Activated CD4-positive, alpha-beta memory T cell treated with anti-CD3 and anti-CD28 coated beads for 36 hours (primary cell): ENCODE data around the gene GSAP. TPM values are rescaled to one million over a fixed set of nuclear protein-coding genes. Genes with fewer than 3 reads are reported as not detected.
"Not testable (repeated sequence)": the region's sequence is repeated elsewhere in the genome, so short reads cannot be mapped to it uniquely, and the experiment has no call there.

ENCODE experiments used
- CTCF ChIA-PET: fragments of 350-600 bp; sonication (Branson Sonifier 250); formaldehyde crosslinking; loops from one replicate; lab custom pipeline; 2021; ENCODE audit warnings: antibody characterized with exemption, inconsistent platforms; lab: Charles Lee
- POLR2A ChIA-PET: fragments of 350-600 bp; sonication (Branson Sonifier 250); formaldehyde crosslinking; loops from one replicate; lab custom pipeline; 2021; ENCODE audit warnings: antibody characterized with exemption; lab: Charles Lee
- DNase-seq: peaks from one replicate; pipeline ENCODE4 v3.0.0-alpha.2; 2020
- H3K27ac Mint-ChIP-seq: one replicate; pipeline ENCODE4 v1.8.0; 2021; ENCODE audit warnings: mixed read lengths
- H3K27me3 Mint-ChIP-seq: one replicate; pipeline ENCODE4 v1.8.0; 2021; ENCODE audit warnings: mixed read lengths
- H3K36me3 Mint-ChIP-seq: one replicate; pipeline ENCODE4 v1.8.0; 2021; ENCODE audit warnings: mixed read lengths
- H3K4me1 Mint-ChIP-seq: one replicate; pipeline ENCODE4 v1.8.0; 2021; ENCODE audit warnings: low read depth, mixed read lengths
- H3K4me3 Mint-ChIP-seq: one replicate; pipeline ENCODE4 v1.8.0; 2021; ENCODE audit warnings: mild to moderate bottlenecking, mixed read lengths
- H3K9me3 Mint-ChIP-seq: one replicate; pipeline ENCODE4 v1.8.0; 2021; ENCODE audit warnings: mixed read lengths
- intact Hi-C: fragments of 100-400 bp; cut with micrococcal nuclease; formaldehyde crosslinking; loops from one replicate; pipeline ENCODE4 v1.15.1; 2023
- total RNA-seq, 2 experiments: library from RNA; stranded (reverse); gene quantifications; one replicate each; pipeline ENCODE4 v1.2.3, GENCODE V29; 2021

The GSAP gene
- total RNA-seq, 2 experiments from 2014 or later: 1.7 to 1.9 TPM

DNA sequence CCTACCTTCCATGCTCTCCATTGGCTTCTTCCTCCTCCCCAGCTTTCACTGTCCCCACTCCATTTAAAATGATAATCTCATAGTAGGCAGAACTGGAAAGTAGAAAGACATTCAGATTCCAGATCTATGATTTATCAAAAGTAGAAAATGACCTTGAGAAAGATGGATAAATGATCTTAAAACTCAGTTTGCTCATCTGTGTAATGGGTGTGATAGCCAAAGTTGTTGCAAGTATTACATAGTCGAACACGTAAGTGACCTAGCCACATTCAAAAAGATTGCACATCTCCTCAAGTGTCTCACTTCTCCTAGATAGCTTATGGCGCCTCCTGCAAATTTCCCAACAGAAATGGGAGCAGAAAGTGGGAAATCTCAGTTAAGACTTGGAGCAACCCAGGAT, 126.8 kb downstream of the GSAP start:
- H3K27ac Mint-ChIP-seq: no peak overlapping the region
- CTCF ChIA-PET: no interaction called here
- POLR2A ChIA-PET: interaction anchor here (0.5 kb wide), 1 partner anchor 57 kb away, joined by 4 read pairs; no protein-coding TSS in a partner anchor
- intact Hi-C loops: no loop called here
- no peaks in the 10 kb centered on the region for H3K27me3 Mint-ChIP-seq
- no peak for DNase-seq
- H3K4me3 Mint-ChIP-seq: no peak overlapping the region
- no peaks in the 10 kb centered on the region for H3K4me1 Mint-ChIP-seq
- peaks cover 16% of the 10 kb centered on the region for H3K36me3 Mint-ChIP-seq
- H3K9me3 Mint-ChIP-seq: no peaks in the 10 kb centered on the region

DNA sequence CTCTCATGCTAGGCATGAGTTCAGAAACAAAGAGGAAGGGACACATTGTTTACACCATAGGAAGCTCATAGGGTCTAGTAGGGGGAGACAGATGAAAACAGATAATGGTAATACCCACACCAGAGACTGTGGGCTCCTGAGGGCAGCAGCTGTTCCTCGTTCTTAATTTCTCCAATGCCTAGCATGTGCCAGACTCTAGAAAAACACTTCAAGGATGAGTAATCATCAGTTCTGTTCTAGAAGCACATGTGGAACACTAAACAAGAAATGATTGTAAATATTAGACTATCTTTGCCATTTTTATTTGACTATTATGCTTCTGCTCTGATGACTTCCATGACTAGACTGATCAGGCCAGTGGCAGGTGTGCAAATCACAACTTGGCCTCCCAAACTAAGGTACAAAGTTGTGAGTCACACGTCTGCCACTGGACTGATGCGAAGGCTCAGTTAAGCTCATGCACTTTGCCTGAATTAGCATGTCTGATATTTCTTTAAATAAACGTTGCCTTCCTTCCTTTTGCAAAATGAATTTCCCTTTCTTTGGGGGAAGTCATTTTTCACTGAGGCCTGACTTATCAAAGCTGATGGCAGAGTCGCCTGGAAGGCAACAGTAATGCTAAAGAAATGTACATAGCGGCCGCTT, 127.4 kb downstream of the GSAP start:
- no peaks in the 10 kb centered on the region for H3K9me3 Mint-ChIP-seq
- no peaks in the 10 kb centered on the region for H3K4me1 Mint-ChIP-seq
- no peak overlapping the region for H3K27ac Mint-ChIP-seq
- no peak for DNase-seq
- CTCF ChIA-PET: no interaction called here
- no peaks in the 10 kb centered on the region for H3K27me3 Mint-ChIP-seq
- intact Hi-C loops: no loop called here
- H3K36me3 Mint-ChIP-seq: peaks cover 16% of the 10 kb centered on the region
- H3K4me3 Mint-ChIP-seq: no peak overlapping the region
- POLR2A ChIA-PET: interaction anchor here (0.5 kb wide), 1 partner anchor 58 kb away, joined by 4 read pairs; no protein-coding TSS in a partner anchor

DNA sequence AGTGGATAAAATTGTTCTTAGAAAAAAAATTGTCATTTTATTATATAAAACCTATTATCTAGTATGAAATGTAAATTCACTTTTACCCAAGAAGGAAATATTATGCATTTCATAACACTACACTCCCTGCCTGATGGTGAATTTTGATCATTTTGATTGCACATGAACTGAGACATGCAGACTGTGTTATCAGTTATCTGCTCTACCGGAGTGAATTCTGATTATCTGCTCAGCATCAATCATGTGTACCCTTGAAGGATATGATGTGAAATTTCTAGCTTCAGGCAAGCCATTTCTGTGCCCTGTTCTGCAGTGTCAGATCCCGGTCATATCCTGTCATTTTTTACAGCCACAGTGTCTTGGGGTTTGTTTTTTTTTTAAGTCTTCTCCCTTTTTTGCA, 131.5 kb downstream of the GSAP start:
- CTCF ChIA-PET: interaction anchor here (1.2 kb wide), 1 partner anchor 14 kb away, joined by 3 read pairs; no protein-coding TSS in a partner anchor
- H3K4me3 Mint-ChIP-seq: no peak overlapping the region

DNA sequence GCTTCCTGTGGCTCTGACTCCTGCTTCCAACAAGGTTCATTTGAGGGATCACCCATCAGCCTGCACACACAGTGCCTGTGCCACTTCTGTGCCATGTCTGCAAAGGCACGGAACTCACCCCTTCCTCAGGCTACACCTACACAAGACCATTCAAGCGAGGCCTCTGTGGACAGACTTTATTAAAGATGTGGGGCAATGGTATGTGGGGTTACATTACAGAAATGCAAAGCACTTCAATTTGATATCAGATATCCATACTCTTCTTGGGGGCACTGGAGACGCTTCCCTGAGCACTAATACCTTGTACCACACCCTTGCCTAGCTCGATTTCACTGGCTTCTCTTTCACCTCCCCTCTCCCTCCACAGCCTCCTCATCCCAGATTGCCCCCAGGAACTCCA, 132.1 kb downstream of the GSAP start:
- H3K27ac Mint-ChIP-seq: no peak overlapping the region
- CTCF ChIA-PET: no interaction called here

More for the DNA sequence above, 131.5 kb downstream of the GSAP start:
- Mint-ChIP-seq H3K4me1 (no peaks in the 10 kb centered on the region), H3K9me3 (no peaks in the 10 kb centered on the region), H3K36me3 (peaks cover 16% of the 10 kb centered on the region), H3K27me3 (no peaks in the 10 kb centered on the region), H3K27ac (no peak overlapping the region)
- POLR2A ChIA-PET: no interaction called here
- intact Hi-C loops: no loop called here
- DNase-seq: no peak

DNA sequence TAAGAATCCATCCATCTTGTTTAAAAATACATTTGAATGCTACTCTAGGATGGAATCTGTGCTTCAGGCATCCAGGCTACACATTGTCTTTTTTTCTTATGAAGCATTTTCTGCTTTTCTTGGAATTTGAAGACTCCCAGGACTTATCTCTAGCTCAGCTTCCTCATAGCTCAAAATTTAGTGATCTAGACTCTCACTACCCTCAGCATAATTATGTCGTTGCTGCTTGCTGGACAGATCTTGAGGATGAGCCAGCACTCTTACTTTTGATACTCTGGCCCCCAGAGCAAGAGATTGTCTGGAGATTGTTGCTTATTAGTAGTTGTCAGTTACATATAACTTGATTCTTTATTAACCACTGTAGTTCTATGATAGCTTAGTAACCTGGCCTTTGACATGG, 133.3 kb downstream of the GSAP start:
- intact Hi-C loops: no loop called here
- CTCF ChIA-PET: no interaction called here
- POLR2A ChIA-PET: no interaction called here

More for the DNA sequence above, 132.1 kb downstream of the GSAP start:
- POLR2A ChIA-PET: no interaction called here
- Mint-ChIP-seq H3K9me3 (no peaks in the 10 kb centered on the region), H3K4me1 (no peaks in the 10 kb centered on the region), H3K27me3 (no peaks in the 10 kb centered on the region), H3K36me3 (peaks cover 16% of the 10 kb centered on the region), H3K4me3 (no peak overlapping the region)
- DNase-seq: no peak
- intact Hi-C loops: no loop called here

DNA sequence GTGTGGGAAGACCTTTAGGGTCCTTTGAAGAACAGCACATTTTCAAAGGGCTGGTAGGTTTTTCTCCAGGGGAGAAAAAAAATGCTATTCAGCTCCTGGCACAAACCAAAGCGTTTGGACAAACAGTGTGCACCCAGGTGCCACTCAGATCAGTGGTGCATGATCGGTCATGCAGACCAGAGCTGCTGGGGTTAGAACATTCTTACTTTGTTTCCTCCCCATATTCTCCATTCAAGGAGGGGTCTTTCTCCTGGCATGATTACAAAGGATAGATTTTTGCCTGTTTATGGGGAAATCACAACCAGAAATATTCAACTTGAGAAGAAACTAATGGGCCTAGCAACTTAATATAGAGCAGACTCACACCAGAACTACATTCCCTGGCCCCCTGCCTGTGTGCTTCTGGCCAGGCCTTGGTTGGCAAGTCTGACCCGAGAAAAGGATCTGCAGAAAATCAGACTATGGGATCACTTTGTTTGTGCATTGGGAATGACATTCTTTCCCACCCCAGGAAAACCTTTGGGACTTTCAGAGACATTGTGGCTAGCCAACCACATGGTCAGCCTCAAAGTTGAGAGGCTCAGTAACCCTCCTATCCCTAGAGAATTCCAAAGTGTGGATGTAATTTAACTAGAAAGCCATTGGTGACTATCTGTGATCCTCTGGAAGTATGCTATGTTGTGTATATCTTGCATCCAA, 134.2 kb downstream of the GSAP start:
- no peak overlapping the region for H3K4me3 Mint-ChIP-seq
- no peaks in the 10 kb centered on the region for H3K27me3 Mint-ChIP-seq
- H3K36me3 Mint-ChIP-seq: peaks cover 7% of the 10 kb centered on the region
- no peaks in the 10 kb centered on the region for H3K9me3 Mint-ChIP-seq
- H3K4me1 Mint-ChIP-seq: no peaks in the 10 kb centered on the region
- ChIA-PET CTCF (interaction anchor here (1.1 kb wide), 1 partner anchor 35 kb away, joined by 3 read pairs; no protein-coding TSS in a partner anchor), POLR2A (no interaction called here)
- intact Hi-C loops: no loop called here
- H3K27ac Mint-ChIP-seq: no peak overlapping the region
- no peak for DNase-seq

More for the DNA sequence above, 133.3 kb downstream of the GSAP start:
- DNase-seq: no peak
- Mint-ChIP-seq H3K9me3 (no peaks in the 10 kb centered on the region), H3K4me1 (no peaks in the 10 kb centered on the region), H3K4me3 (no peak overlapping the region), H3K27ac (no peak overlapping the region), H3K36me3 (peaks cover 12% of the 10 kb centered on the region), H3K27me3 (no peaks in the 10 kb centered on the region)

DNA sequence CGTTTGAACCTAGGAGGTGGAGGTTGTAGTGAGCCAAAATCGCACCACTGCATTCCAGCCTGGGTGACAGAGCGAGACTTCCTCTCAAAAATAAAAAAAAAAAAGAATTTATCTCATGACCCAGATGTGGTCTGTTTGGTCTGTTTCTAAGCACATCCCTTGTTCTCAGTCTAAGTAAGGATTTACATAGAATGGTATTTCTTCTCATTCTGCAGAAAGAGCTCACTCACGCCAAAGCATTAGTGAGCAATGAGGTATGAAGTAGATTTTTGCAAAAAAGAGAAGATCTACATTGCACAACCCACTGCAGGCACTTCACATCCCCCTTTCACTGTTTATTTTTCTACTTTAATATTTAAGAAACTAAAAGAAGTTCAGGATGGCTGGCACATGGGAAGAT, 140.0 kb downstream of the GSAP start:
- DNase-seq: no peak
- ChIA-PET CTCF (no interaction called here), POLR2A (interaction anchor here (1.5 kb wide), 1 partner anchor 9 kb away, joined by 4 read pairs; no protein-coding TSS in a partner anchor)
- no peak overlapping the region for H3K27ac Mint-ChIP-seq
- H3K36me3 Mint-ChIP-seq: peaks cover 4% of the 10 kb centered on the region
- H3K4me3 Mint-ChIP-seq: no peak overlapping the region
- H3K27me3 Mint-ChIP-seq: no peaks in the 10 kb centered on the region
- H3K9me3 Mint-ChIP-seq: no peaks in the 10 kb centered on the region
- peaks cover 3% of the 10 kb centered on the region for H3K4me1 Mint-ChIP-seq
- intact Hi-C loops: no loop called here

DNA sequence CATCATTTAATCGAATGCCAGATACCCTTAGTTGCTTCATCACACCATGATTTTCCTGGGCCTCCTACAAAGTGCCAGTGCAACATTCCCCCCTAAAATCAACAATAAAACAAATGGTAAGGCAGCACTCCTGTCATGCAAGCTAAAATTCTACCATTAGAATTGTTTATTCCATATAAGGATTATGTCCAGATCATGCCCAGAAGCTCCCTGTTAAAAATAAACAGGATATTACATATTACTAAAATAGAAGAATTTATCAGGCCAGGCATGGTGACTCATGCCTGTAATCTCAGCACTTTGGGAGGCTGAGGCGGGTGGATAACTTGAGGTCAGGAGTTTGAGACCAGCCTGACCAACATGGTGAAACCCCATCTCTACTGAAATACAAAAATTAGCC, 140.5 kb downstream of the GSAP start:
- CTCF ChIA-PET, H3K27ac Mint-ChIP-seq, H3K36me3 Mint-ChIP-seq, DNase-seq, H3K9me3 Mint-ChIP-seq, intact Hi-C loops, H3K4me1 Mint-ChIP-seq, H3K4me3 Mint-ChIP-seq, H3K27me3 Mint-ChIP-seq: not testable (repeated sequence)
- POLR2A ChIA-PET: interaction anchor here (1.5 kb wide), 1 partner anchor 9 kb away, joined by 4 read pairs; no protein-coding TSS in a partner anchor

DNA sequence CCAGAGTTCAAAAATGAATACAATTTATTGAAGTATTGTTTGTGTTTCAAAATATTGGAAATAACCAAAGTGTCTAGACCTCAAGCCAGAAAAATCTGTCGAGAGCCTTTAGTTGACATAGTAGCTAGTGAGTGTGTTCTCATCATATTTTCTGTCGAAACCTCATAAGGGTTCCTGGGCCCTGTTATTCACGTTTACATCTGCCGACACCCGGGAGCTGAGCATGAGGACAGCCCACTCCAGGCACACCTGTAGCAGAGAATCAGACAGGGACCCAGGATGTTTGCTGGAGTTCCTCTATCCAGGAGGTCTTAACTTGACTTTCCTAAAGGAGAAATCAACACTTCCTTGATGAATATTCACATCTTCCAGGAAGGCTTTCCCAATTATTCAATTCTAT, 144.4 kb downstream of the GSAP start:
- Mint-ChIP-seq H3K27ac (no peak overlapping the region), H3K4me1 (peaks cover 3% of the 10 kb centered on the region), H3K4me3 (no peak overlapping the region), H3K9me3 (no peaks in the 10 kb centered on the region), H3K27me3 (peaks cover 4% of the 10 kb centered on the region), H3K36me3 (peaks cover 4% of the 10 kb centered on the region)
- intact Hi-C loops: no loop called here
- ChIA-PET CTCF (interaction anchor here (0.9 kb wide), 1 partner anchor 24 kb away, joined by 4 read pairs; no protein-coding TSS in a partner anchor), POLR2A (no interaction called here)
- DNase-seq: no peak

DNA sequence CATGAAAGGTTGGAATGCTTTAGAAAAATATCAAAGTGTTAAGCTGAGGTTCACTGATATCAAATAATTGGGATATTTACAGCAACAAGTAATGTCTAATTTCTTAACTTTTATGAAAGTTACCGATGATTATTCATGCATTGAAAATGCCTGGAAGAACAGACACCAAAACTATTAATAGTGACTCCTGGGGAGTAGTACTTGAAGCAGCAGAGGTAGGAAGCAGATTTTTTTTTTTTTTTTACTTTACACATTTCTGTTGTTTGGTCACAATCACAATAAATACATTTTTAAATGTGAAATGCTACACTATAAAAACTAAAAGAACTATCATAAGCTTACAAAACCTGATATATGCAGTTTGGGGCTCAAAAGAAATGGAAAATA, 146.1 kb downstream of the GSAP start:
- peaks cover 4% of the 10 kb centered on the region for H3K27me3 Mint-ChIP-seq
- no peak for DNase-seq
- H3K27ac Mint-ChIP-seq: no peak overlapping the region
- no peak overlapping the region for H3K4me3 Mint-ChIP-seq
- intact Hi-C loops: no loop called here
- H3K36me3 Mint-ChIP-seq: peaks cover 4% of the 10 kb centered on the region
- H3K4me1 Mint-ChIP-seq: peaks cover 12% of the 10 kb centered on the region
- H3K9me3 Mint-ChIP-seq: no peaks in the 10 kb centered on the region
- ChIA-PET POLR2A (no interaction called here), CTCF (interaction anchor here (0.6 to 1.7 kb wide), 4 partner anchors 15 to 197 kb away, joined by 3 to 5 read pairs (median 4); no protein-coding TSS in a partner anchor)

DNA sequence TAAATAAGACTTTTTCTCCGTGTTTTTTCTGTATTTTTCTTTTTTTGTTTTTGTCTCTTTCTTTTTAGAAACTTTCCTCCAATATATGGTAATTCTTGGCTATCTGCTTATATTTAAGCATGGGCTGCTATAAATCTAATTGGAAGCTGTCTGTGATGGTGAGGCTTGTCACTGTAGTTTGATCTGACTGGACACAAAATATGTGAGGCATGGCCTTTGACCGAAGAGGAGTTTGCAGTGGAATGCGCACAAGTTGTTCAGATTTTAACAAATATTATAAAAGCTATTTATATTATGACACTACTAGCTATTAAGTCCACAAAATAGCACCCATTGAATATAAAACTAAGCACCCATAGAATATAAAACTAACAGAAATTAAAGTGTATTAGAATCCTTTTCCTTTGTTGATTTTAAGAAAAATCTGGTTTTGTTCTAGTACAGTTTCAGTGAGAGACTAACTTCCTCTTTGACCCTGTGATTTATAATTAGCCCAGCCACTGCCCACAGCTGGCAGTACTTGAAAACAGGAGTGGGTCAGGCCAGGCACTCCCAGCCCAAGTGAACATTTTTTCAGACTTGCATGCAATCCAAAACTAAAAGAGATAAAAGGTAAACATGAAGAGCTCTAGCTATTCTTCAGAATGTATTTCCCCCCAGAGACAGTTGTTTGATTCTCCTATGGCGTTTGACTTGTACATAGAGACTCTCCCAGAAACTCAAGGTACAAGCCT, 146.6 kb downstream of the GSAP start:
- H3K4me1 Mint-ChIP-seq: peaks cover 12% of the 10 kb centered on the region
- H3K4me3 Mint-ChIP-seq: no peak overlapping the region
- H3K27ac Mint-ChIP-seq: no peak overlapping the region
- DNase-seq: no peak
- peaks cover 4% of the 10 kb centered on the region for H3K27me3 Mint-ChIP-seq
- ChIA-PET POLR2A (no interaction called here), CTCF (interaction anchor here (1.7 kb wide), 1 partner anchor 62 kb away, joined by 5 read pairs; no protein-coding TSS in a partner anchor)
- H3K36me3 Mint-ChIP-seq: peaks cover 3% of the 10 kb centered on the region
- intact Hi-C loops: loop anchor here (5.0 kb wide), 1 partner anchor 112 kb away; no protein-coding TSS in a partner anchor
- H3K9me3 Mint-ChIP-seq: no peaks in the 10 kb centered on the region
